HCEC 1CT (cell line): ENCODE measurements around the gene MYO9B.
A peak's percentile ranks its signal among the peaks of the same experiment; 100 is the strongest.

ENCODE experiments used
- DNase-seq: peaks from one replicate; pipeline ENCODE4 v3.0.0-alpha.2; 2017

MYO9B gene

DNA sequence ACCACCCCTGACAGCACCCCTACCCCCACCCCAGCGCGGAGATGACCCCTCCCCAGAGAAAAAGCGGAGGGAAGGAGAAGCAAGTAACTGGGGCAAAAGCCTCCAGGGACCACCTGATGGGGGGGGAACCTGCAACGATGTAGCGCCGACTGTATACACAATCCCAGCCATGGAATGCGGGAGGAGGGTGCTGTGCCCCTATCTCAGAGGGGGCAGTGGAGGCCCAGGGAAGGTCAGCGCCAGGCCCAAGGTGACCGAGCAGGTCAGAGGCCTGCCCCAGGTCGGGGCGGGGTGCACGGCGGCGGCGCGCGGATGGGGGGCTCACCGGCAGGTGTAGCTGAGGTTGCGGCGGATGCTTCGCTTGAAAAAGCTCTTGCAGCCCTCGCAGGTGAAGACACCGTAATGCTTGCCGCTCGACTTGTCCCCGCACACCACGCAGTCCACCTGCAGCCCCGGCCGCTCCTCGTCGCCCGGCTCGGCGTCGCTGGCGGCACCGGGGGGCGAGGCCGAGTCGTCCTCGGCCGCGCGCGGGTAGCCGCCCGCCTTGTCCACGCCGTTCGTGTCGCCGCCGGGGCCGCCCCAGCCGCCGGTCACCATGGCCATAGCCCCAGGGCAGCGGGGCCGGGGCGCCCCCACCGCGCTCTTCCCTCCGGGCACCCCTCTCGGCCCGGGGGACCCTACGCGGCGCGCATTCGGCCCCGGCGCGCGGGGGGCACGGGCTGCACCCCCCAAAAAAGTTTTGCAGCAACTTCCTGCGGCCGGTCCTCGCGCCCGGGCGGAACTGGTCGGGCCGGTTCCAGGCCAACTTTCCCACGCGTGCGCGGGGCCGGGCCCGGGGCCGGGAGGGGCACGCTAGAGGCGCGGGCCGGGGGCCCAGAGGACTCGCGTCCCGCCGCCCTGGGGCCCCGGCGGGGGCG lies 169.3 kb downstream of the MYO9B start:
- DNase-seq, result no peak

DNA sequence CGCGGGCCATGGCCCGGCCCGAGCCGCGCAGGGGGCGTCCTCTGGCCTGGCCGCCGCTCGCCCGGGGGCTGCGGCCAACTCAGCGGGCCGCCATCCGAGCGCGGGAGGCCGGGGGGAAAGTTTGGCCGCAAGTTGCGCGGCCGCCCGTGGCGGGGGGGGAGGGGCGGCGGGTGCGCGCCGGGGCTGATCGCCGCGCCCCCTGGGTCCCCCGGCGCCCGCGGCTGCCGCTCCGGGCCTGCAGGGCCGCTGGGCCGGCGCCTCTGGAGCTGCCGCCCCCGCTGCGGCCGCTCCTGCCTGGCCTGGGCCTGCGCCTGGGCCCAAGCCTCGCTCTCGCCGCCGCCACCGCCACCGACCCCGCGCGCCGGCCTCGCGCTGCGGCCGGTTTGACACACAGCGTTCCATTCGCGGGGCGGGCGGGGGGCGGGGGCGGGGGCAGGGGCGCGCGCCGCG lies 170.0 kb downstream of the MYO9B start, which contains the start of gene NR2F6:
NR2F6 (minus strand) TSS at position 385 of the 450 bp plus-strand sequence. CDS start 699 bp downstream, outside the sequence.
- no peak for DNase-seq

DNA sequence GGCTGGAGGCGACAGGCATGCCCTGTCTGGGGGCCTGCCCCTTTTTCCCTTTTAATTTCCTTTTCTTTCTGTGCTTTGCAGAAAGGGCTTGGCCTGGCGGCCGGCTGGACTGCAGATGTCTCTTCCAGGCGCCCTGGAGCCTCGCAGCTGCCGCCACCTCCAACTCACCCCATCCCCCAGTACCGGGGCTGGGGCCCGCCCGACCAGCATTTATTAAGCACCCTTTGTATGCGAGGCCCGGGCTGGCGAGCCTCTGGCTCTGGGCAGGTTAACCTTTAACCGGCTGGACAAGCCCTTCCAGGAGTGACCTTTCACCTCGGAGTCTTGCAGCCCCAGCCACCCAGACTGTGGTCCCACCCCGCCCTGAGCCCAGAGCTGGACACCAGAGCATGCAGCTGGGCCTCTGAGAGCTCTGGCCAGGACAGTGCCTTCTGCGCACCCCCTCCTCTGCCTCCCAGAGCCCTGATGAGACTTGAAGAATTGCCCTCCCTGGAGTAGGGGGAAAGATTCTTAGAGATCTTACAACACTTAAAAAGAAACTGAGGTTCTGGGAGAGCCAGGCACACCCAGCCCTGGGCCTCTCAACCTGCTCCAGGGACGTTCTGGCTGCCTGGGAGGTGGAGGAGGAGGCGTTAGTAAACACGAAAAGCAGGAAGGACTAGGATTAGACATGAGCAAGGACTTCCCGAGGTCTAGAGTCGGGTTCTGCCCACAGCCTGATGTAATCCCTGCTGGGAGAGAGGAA lies 171.3 kb downstream of the MYO9B start:
- peak; percentile 78 for DNase-seq

DNA sequence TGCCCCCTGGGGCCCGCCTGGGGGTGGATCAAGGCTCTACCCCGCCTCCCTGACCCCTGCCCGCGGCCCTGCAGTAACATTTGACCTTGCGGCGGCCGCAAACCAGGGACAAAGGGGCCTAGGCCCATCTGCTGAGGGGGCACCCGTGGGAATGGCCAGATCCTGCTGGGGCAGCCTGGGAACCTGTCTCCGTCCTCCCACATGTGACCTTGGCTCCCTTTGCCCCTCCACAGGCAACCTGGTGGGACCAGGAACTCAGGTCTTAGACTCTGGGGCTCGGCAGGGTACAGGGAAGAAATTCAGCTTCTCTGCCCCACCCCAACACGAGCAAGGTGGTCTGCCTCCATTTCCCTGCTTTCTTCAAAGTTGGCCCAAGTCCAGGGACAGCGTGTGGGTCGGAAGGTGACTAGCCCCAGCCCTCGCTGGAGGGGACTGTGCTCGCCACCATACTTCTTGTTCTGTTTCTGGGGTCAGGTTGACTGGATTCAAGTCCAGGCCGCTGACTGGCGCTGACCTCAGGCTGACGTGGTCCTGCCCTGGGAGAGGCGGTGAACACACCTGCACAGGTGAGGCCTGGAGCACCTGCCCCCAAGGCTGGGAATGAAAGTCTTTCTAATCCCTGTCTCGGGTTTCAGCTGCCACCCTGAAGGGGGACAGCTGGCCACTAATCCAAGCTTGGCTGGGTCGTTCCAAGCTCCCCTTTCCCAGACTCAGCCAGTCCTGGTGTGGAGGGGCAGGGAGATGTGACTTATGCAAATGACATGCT lies 172.6 kb downstream of the MYO9B start:
- no peak for DNase-seq

DNA sequence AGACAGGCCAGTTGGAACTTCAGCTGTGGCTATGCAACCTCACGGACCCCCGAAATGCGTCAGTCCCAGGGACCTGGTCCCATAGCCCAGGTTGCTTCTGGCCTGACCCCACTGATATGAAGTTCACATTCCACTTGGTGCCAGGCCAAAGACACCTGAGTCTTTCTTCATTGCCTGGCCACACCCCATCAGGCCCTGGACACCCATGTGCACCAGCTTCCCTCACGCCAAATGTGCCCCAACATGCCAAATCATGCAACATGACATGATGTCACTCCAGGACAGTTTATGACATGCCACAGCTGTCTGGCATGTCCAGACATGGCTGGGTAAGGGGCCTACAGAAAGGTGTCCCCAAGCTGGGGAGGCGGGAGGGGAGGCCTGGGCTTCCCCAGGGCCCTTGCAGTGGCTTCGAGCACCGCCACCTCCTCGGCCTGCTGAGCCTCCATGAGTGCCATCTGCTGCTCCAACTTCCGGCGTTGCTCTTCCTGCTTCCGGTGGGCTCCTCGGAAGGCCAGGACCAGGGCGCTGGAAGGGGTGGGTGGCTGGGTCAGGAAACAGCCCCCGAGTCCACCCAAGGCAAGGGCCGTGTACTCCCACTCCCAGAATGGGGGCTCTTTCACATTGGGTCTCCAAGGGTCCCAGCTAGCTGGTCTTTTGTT lies 174.4 kb downstream of the MYO9B start:
- no peak for DNase-seq

DNA sequence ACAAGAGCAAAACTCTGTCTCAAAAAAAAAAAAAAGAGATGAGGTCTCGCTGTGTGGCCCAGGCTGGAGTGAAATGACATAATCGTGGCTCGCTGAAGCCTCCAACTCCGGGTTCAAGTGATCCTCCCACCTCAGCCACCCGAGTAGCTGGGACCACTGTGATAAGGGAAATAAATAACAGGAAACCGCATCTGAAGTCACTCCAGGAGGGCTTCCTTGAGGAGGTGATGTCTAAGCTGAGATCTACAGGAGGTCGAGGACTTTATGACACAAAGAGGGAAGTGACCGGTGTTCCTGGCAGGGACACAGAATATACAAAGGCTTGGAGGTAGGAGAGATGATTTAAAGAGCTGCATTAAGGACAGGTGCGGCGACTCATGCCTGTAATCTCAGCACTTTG lies 179.1 kb downstream of the MYO9B start:
- no peak for DNase-seq

GRCh38 chr19:17255150-17255621 lies 179.6 kb downstream of the MYO9B start:
- DNase-seq, result no peak

DNA sequence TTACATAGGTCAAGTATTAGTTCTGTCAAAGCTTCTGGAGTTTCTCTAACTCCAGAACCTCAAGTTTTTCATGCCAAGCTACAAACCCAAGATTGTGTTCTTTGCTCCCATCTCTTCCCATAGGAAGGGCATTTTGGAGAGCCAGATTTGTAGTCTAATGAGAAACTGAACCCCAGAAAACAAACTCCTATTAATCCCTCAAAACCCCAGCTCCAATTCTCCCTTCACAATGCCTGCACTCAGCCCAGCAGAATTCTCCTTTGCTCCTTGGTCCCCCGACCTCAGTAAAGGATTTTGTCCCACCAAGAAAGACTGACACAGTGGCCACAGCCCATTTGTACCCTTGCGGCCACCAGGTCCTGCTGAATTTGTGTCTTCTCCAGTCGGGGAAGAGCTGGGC lies 180.6 kb downstream of the MYO9B start:
- no peak for DNase-seq

GRCh38 chr19:17259118-17259780 lies 183.7 kb downstream of the MYO9B start:
- DNase-seq, result no peak

DNA sequence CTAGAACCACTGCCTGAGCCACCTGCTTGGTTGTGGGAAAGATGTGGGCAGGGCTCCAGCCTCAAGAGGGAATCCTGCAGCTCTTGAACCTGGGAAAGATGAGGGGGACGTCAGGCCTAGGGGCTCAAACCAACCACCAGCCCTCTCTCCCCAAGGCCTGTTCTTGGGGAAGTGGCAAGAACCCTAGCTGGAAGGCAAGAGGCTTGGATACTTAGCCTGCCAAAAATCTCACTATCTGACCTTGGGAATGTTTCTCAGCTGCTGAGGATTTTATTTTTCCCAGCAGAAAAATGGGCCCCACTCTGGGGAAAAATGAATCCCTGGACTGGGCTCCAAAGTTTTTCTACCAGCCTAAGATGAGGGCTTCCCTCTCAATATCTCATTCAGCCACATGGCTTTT lies 184.4 kb downstream of the MYO9B start:
- no peak for DNase-seq

- DNase-seq, result peak; percentile 66
These were observed 185.3 kb downstream of the MYO9B start for GRCh38 chr19:17260842-17261325.

GRCh38 chr19:17262557-17262956 lies 187.0 kb downstream of the MYO9B start:
- no peak for DNase-seq
